Omental fat pad (tissue), 4 donors: ENCODE results near the gene TTC28. TPM values are rescaled to one million over a fixed set of nuclear protein-coding genes. Genes with fewer than 3 reads are reported as not detected.

Experiments used
- ATAC-seq: fragments of 150-250 bp; one replicate; pipeline ENCODE4 v1.9.1; 2016; ENCODE audit warnings: mild to moderate bottlenecking, moderate library complexity; ENCODE audit not compliant: low FRiP score
- DNase-seq: peaks from one replicate; pipeline ENCODE4 v3.0.0-alpha.2; 2019; ENCODE audit warnings: low spot score
- total RNA-seq, 4 donors: library from RNA; depleted of rRNA; stranded (reverse); fragments of >200 nt; gene quantifications; one replicate each; pipeline ENCODE4 v1.1.0, GENCODE V29; 2016
- TF ChIP-seq, protein P1 (sequence below), 3 donors: fragments of 450-650 bp; IDR thresholded peaks; one replicate each; pipeline ENCODE4 v1.5.1; 2016 to 2017; ENCODE audit warnings: antibody characterized with exemption in 3 of 3, mild to moderate bottlenecking in 3 of 3, moderate library complexity in 2 of 3

The TTC28 gene
- total RNA-seq, 4 donors from 2014 or later: 28.6 to 103 (median 50.6) TPM

DNA sequence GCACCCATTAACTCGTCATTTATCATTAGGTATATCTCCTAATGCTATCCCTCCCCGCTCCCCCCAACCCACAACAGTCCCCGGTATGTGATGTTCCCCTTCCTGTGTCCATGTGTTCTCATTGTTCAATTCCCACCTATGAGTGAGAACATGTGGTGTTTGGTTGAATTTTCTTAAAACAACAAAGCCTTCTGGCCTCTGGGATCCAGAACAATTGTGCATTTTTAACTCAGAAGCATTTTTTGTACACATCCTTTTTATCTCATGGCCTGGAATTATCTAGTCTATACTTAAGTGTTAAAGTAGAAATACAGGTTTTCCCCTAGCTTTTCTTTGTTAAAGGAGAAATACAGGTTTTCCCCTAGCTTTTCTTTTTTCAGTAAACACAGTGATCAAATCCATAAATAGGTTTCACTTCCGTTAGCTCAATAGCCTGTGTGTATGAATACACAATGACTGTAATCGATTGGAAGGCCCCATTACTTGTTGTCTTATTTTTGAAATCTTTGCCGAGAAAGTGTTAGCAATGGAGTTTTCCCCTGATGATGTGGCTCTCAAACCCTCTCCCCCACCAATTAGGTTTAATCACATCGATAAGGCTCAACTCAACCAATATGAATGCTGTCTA, 635.0 kb downstream of the TTC28 start:
- ATAC-seq (no peak), DNase-seq (no peak)
- TF ChIP-seq, protein P1, sequence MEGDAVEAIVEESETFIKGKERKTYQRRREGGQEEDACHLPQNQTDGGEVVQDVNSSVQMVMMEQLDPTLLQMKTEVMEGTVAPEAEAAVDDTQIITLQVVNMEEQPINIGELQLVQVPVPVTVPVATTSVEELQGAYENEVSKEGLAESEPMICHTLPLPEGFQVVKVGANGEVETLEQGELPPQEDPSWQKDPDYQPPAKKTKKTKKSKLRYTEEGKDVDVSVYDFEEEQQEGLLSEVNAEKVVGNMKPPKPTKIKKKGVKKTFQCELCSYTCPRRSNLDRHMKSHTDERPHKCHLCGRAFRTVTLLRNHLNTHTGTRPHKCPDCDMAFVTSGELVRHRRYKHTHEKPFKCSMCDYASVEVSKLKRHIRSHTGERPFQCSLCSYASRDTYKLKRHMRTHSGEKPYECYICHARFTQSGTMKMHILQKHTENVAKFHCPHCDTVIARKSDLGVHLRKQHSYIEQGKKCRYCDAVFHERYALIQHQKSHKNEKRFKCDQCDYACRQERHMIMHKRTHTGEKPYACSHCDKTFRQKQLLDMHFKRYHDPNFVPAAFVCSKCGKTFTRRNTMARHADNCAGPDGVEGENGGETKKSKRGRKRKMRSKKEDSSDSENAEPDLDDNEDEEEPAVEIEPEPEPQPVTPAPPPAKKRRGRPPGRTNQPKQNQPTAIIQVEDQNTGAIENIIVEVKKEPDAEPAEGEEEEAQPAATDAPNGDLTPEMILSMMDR (IDR thresholded peaks at IDR 0.05): no peak

DNA sequence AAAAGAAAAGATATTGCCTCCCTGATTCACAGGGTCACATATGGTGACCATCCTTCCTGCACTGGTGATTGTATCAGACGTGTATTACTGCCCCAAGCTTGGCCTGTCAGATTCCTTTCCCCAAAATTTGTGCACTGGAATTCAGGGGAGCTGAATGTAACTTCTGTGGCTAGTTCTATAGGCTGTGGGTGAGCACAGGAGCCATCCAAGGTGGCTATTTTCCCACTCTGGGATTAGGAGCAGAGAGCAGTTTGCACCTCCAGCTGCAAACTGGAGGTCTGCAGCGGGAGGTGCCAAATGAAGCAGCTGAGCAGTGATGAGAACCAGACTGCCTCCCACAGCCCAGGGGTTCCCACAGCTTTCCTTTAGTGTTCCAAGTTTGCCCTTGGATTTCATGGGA, 636.4 kb downstream of the TTC28 start:
- ATAC-seq (no peak), DNase-seq (no peak)
- TF ChIP-seq, protein P1 (IDR thresholded peaks at IDR 0.05): no peak

DNA sequence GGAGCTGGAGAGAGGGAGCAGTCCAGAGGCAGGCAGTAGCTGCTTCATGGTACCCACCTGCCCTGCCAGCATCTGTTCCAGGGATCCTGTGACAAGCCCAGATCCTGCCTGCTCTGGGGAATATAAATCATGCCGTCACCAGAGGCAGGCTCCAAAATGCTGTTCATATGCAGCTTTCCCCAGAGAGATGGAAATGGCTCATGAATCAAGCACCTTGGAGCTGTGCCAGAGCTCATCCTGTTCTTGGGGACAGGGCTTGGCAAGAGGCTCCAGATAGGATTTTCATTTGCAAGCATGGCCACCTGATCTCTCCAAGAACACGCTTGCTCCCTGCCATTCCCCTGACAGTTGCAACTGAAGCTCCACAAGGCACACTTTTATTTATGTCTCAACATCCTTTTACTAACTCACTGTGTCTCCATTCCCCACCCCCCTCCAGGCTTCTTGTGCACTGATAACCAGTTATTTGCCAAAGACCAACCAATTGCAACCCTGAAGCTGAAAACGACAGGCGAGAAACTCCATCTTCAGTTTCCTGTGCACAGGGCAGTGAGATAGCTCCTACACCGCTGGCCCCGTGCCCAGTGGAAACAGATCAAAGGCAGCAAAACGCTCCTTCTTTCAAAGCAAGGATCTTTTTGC, 644.8 kb downstream of the TTC28 start:
- ATAC-seq (peak; percentile 68), DNase-seq (peak; percentile 64)
- TF ChIP-seq, protein P1 (IDR thresholded peaks at IDR 0.05): no peak

DNA sequence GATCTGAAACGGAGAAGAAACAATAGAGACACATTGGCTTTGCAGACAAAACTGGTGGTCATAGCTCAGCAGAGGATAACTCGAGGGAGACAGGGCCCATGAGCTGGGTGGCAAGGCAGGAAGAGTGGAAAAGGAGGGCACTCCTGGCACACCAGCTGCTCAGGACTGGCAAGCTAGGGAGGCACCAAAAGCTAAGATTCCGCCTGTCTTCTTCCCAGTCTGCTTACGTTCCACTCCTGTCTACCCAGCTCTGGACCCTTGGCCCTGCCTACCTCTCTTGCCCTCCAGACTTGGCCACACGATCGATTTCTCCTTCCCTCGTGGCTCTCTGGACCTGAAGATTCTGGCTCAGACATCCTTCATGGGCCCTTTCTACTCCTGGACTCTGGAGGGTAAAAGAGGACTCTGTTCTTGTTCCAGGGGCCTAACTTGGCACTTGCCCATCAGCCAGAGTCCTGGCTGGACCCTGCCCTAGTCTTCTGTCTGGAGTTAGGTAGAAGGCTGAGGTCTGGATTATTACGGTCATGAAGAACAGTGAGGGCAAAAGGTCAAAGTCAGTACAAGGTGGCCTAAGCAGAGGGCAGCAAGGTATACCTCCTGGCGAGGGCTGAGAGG, 645.4 kb downstream of the TTC28 start:
- DNase-seq (no peak), ATAC-seq (peak; percentile 32)
- TF ChIP-seq, protein P1 (IDR thresholded peaks at IDR 0.05): no peak

DNA sequence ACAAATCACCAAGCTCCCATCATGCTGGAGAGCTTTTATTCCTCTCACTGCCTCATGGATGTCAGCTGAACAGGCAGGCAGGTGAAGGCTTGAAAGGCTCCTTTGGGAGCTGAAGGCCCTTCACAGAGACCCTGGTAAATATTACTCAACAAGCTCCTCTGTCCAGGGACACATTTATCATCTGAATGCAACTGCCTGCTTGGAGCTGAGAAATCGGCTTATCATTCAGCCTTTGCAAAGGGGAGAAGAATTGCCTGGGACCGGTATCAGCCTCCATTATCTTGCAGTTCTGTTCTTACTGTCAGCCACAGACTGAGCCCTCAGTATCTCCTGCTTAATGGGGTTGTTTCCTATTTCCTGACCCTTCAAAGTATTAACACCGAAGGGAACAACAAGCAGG, 646.8 kb downstream of the TTC28 start:
- DNase-seq (no peak), ATAC-seq (no peak)
- TF ChIP-seq, protein P1 (IDR thresholded peaks at IDR 0.05): no peak

DNA sequence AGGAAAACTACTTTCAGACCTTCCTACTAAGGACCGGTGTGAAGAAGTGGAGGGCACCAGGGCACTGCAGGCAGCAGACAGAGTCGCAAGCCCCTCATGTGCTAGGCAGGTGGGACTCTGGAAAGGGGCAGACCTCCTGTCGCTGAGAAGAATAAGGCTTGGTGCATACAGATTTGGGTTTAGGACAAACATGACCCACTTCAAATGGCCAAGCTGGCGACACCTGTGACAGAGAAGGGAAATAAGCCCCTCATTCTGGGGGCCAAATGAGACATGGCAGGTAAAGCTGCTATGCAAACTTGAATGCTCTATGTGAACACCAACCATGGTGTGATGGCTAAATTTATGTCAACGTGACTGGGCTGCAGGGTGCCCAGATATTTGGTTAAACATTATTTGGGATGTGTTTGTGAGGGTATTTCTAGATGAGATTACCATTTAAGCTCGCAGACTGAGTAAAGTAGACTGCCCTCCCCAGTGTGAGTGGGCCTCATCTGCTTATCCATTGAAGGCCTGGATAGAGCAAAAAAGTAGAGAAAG, 648.2 kb downstream of the TTC28 start:
- no peak for ATAC-seq
- TF ChIP-seq, protein P1 (IDR thresholded peaks at IDR 0.05): no peak
- no peak for DNase-seq
